ENCODE data around the gene RAD51B. TPM values are rescaled to one million over a fixed set of nuclear protein-coding genes. Genes with fewer than 3 reads are reported as not detected.

The RAD51B gene
- total and polyA plus RNA-seq, 2 of the 13 experiments (the other 11 are each of a cell fraction or from before 2014, with no cell fraction given), result 7.0 to 9.5 TPM

GRCh38 chr14:67820428-67820971, 921 bp downstream of the RAD51B start:
- ATAC-seq, result peak; percentile 13
- TF ChIP-seq POLR2G (IDR thresholded peaks at IDR 0.05; ENCODE audit: low read depth, low read length), result 0 out of 2 replicates have a peak, but pooled peaks have one; percentile 24
- TF ChIP-seq MED1 (CRISPR knock-in tag; IDR thresholded peaks at IDR 0.05), result 0 out of 2 replicates have a peak, but pooled peaks have one; percentile 23
- 0 out of 2 replicates have a peak, but pooled peaks have one; percentile 26 for TF ChIP-seq ZNF609 (CRISPR knock-in tag; IDR thresholded peaks at IDR 0.05; ENCODE audit: borderline replicate concordance)
- no peak for TF ChIP-seq DBP (CRISPR knock-in tag; IDR thresholded peaks at IDR 0.05; ENCODE audit: not compliant biosample characterization)
- TF ChIP-seq ATF1 (CRISPR knock-in tag; IDR thresholded peaks at IDR 0.05), result 0 out of 2 replicates have a peak, but pooled peaks have one; percentile 21
- TF ChIP-seq MTA3 (CRISPR knock-in tag; IDR thresholded peaks at IDR 0.05), result no peak
- 0 out of 2 replicates have a peak, but pooled peaks have one; percentile 6 for TF ChIP-seq ZBTB7B (CRISPR knock-in tag; IDR thresholded peaks at IDR 0.05)
- H3K79me2 ChIP-seq (ENCODE audit: insufficient read depth, low read length), result peaks cover 8% of the 10 kb centered on the region
- POLR2A ChIA-PET, result no interaction called here
- CTCF ChIA-PET (ENCODE audit: low intra/inter-chr PET ratio, low total read pairs), result no interaction called here
- peak overlapping the region; percentile 84 to 92 (median 85) for H3K4me3 ChIP-seq (replicated peaks in 1 of 3; ENCODE audit: insufficient read depth in 1 of 3, low read depth in 2 of 3, low read length in 3 of 3)
- FAIRE-seq, result no peak
- H3K9me3 ChIP-seq (ENCODE audit: low read length), result no peaks in the 10 kb centered on the region
- H2AFZ ChIP-seq (ENCODE audit: low read length), result peak overlapping the region; percentile 94
- H3K9ac ChIP-seq (ENCODE audit: insufficient read depth, low read depth, low read length), result peak overlapping the region; percentile 76
- no peaks in the 10 kb centered on the region for H4K20me1 ChIP-seq (ENCODE audit: insufficient read depth, low read length)
- intact Hi-C loops (cut with micrococcal nuclease; ENCODE audit: unreplicated experiment) (no loop called here), in situ Hi-C loops (cut with HindIII; ENCODE audit: extremely low pct_ligation_motif_present, low pct_unique_long_range_greater_than_20kb) (no loop called here)
- 6% methylated on average over 13 of the region's 13 CpGs for WGBS (ENCODE audit: low lambda C conversion rate)
- H3K27me3 ChIP-seq (ENCODE audit: control insufficient read depth in 1 of 2, insufficient read depth in 2 of 2, low read length in 2 of 2), result no peaks in the 10 kb centered on the region; a peak in 1 of 5 replicates
- DNase-seq (ENCODE audit: low spot score), result peak; percentile 12
- peak overlapping the region; percentile 78 for H3K4me2 ChIP-seq (ENCODE audit: low read depth, low read length)
- peaks cover 26% of the 10 kb centered on the region for H3K4me1 ChIP-seq (ENCODE audit: insufficient read depth, low read length)
- peak overlapping the region; percentile 39 for H3K27ac ChIP-seq (ENCODE audit: extremely low read length, insufficient read depth, low read length)
- BruUV-seq (replicated peaks), result no TSS peak
- H3K36me3 ChIP-seq (replicated peaks in 1 of 2; ENCODE audit: control insufficient read depth in 1 of 2, insufficient read depth in 2 of 2, low read length in 2 of 2), result no peaks in the 10 kb centered on the region; a peak in 1 of 5 replicates

Data from HepG2 (cell line).